Measurements from ENCODE around the gene CBLB.

CBLB gene

GRCh38 chr3:105899516-105899915 is 30.7 kb upstream of the CBLB start:
- Histone ChIP-seq H3K9me3 (ENCODE audit: control insufficient read depth, insufficient read depth, low read depth, low read length) (no peaks in the 10 kb centered on the region), H3K27ac (ENCODE audit: extremely low read depth, low read depth, low read length) (no peak overlapping the region), H3K4me3 (ENCODE audit: low read depth, low read length) (no peak overlapping the region), H3K36me3 (ENCODE audit: control insufficient read depth in 2 of 2, insufficient read depth in 1 of 2, low read length in 2 of 2) (no peaks in the 10 kb centered on the region), H3K4me1 (ENCODE audit: control insufficient read depth, insufficient read depth, low read length) (no peaks in the 10 kb centered on the region)
- TF ChIP-seq ZNF645 (tag by site-specific recombination; IDR thresholded peaks at IDR 0.05) (no peak), ZNF341 (tag by site-specific recombination; IDR thresholded peaks at IDR 0.05; ENCODE audit: low read depth) (no peak), ZNF747 (tag by site-specific recombination; IDR thresholded peaks at IDR 0.05) (no peak), ZBTB1 (tag by site-specific recombination; IDR thresholded peaks at IDR 0.05) (no peak), ZNF792 (tag by site-specific recombination; IDR thresholded peaks at IDR 0.05) (no peak), ZNF530 (tag by site-specific recombination; IDR thresholded peaks at IDR 0.05; ENCODE audit: low read depth) (no peak), SP3 (tag by site-specific recombination; IDR thresholded peaks at IDR 0.05) (no peak), GLIS2 (tag by site-specific recombination; IDR thresholded peaks at IDR 0.05) (no peak), HIC1 (tag by site-specific recombination; IDR thresholded peaks at IDR 0.05) (no peak)
- ChIA-PET POLR2A (no interaction called here), CTCF (no interaction called here)

GRCh38 chr3:105891101-105891500 is 22.3 kb upstream of the CBLB start:
- no peak for TF ChIP-seq ZNF19 (tag by site-specific recombination; IDR thresholded peaks at IDR 0.05; ENCODE audit: low read depth)
- no peak overlapping the region for H3K4me3 ChIP-seq (ENCODE audit: low read depth, low read length)
- no peaks in the 10 kb centered on the region for H3K4me1 ChIP-seq (ENCODE audit: control insufficient read depth, insufficient read depth, low read length)
- ChIA-PET CTCF (no interaction called here), POLR2A (no interaction called here)
- H3K9me3 ChIP-seq (ENCODE audit: control insufficient read depth, insufficient read depth, low read depth, low read length), result no peaks in the 10 kb centered on the region
- no peaks in the 10 kb centered on the region for H3K36me3 ChIP-seq (ENCODE audit: control insufficient read depth in 2 of 2, insufficient read depth in 1 of 2, low read length in 2 of 2)
- H3K27ac ChIP-seq (ENCODE audit: extremely low read depth, low read depth, low read length), result no peak overlapping the region

- H3K4me3 ChIP-seq (ENCODE audit: low read depth, low read length), result no peak overlapping the region
- no peak overlapping the region for H3K27ac ChIP-seq (ENCODE audit: extremely low read depth, low read depth, low read length)
- CTCF ChIA-PET, result no interaction called here
- H3K36me3 ChIP-seq (ENCODE audit: control insufficient read depth in 2 of 2, insufficient read depth in 1 of 2, low read length in 2 of 2), result no peaks in the 10 kb centered on the region
- POLR2A ChIA-PET, result no interaction called here
- no peaks in the 10 kb centered on the region for H3K9me3 ChIP-seq (ENCODE audit: control insufficient read depth, insufficient read depth, low read depth, low read length)
- no peaks in the 10 kb centered on the region for H3K4me1 ChIP-seq (ENCODE audit: control insufficient read depth, insufficient read depth, low read length)
- no peak for TF ChIP-seq ZNF138 (tag by site-specific recombination; IDR thresholded peaks at IDR 0.05; ENCODE audit: borderline replicate concordance)
- no peak for TF ChIP-seq ZNF202 (tag by site-specific recombination; IDR thresholded peaks at IDR 0.05; ENCODE audit: borderline replicate concordance)
- no peak for TF ChIP-seq ZNF701 (tag by site-specific recombination; IDR thresholded peaks at IDR 0.05)
- TF ChIP-seq ZBTB6 (tag by site-specific recombination; IDR thresholded peaks at IDR 0.05), result no peak
- no peak for TF ChIP-seq ZSCAN4 (tag by site-specific recombination; IDR thresholded peaks at IDR 0.05)
- no peak for TF ChIP-seq ZNF837 (tag by site-specific recombination; IDR thresholded peaks at IDR 0.05)
- TF ChIP-seq ZNF501 (tag by site-specific recombination; IDR thresholded peaks at IDR 0.05), result no peak
- no peak for TF ChIP-seq ZFP69B (tag by site-specific recombination; IDR thresholded peaks at IDR 0.05)
- no peak for TF ChIP-seq ZNF223 (tag by site-specific recombination; IDR thresholded peaks at IDR 0.05)
- TF ChIP-seq ZNF704 (tag by site-specific recombination; IDR thresholded peaks at IDR 0.05), result no peak
- no peak for TF ChIP-seq ZNF248 (tag by site-specific recombination; IDR thresholded peaks at IDR 0.05)
- no peak for TF ChIP-seq PRDM4 (tag by site-specific recombination; IDR thresholded peaks at IDR 0.05)
These were observed 20.1 kb upstream of the CBLB start for GRCh38 chr3:105888621-105889579.

All from HEK293 (cell line).